GM20431 (cell line): ENCODE results near the gene CELF3.

ENCODE experiments used
- in situ Hi-C: fragments of 300-500 bp; cut with MseI, MboI; formaldehyde crosslinking; loops from one replicate; pipeline ENCODE4 v1.15.0; 2020; ENCODE audit warnings: low sequenced_read_pairs; ENCODE audit not compliant: unreplicated experiment

Gene CELF3

GRCh38 chr1:151721788-151722510, 5.3 kb upstream of the CELF3 start:
- in situ Hi-C loops = no loop called here

- in situ Hi-C loops = no loop called here
Observed at GRCh38 chr1:151720974-151721787, 4.6 kb upstream of the CELF3 start, which contains the start of gene RIIAD1. TSS of gene RIIAD1 (plus strand) at chr1:151721522. CDS start at chr1:151721537, 15 bp downstream.

DNA sequence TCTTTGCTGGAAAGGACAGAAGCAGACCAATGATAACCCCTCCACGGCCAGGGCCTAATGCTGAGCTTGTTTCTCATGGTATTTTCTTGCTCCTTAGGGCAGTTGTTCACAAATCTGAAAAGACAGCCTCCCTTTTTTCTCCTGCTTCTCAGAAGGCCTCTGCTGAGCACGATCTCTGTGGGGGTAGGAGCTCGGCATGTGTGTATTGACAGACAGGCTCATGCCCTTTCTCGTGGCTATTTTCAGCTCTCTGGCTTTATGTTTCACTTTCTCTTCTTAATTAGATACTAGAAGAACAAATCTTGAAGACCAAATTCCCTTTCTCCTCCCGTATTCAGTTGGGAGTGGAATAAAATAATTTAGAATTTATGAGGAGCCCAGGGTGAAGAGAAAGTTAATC, 4.0 kb upstream of the CELF3 start:
- in situ Hi-C loops = no loop called here

GRCh38 chr1:151720125-151720524, 3.5 kb upstream of the CELF3 start:
- in situ Hi-C loops = no loop called here

DNA sequence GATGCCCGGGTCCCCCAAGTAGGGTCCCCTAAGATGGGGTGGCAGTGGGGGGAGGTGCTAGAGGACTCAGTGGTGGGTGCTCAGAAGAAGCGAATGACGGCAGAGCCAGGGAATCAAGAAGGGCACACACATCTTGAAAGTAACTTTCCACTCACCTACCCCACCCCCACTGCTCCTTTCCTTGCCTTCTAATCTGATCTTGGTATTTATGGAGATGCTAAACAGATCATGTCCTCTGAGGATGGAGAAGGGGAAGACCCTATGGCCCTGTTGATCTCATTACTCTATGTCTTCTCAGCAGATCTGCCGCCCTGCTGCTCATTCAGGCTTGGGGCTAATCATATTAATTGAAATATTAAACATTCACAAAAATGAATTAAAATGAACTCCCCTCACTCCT, 2.1 kb upstream of the CELF3 start:
- in situ Hi-C loops = no loop called here

DNA sequence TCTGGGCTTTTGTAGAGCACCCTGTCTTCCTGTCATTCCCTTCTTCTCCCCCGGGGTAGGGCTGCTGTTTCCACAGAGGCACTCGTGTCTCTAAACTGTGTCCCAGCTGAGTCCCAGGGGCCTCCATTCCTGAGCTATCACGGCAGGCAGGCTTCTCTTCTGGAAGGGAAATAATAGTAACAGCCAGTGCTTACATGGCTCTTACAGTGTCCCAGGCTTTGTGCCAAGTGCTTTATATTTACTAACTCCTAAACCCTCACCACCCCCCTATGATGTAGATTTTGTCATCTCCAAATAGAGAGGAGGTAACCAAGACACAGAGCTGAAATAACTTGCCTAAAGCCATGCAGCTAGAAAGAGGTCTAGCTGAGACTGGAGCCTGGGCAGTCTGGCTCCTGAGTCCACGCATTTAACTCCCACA, 1.4 kb upstream of the CELF3 start:
- in situ Hi-C loops = no loop called here

DNA sequence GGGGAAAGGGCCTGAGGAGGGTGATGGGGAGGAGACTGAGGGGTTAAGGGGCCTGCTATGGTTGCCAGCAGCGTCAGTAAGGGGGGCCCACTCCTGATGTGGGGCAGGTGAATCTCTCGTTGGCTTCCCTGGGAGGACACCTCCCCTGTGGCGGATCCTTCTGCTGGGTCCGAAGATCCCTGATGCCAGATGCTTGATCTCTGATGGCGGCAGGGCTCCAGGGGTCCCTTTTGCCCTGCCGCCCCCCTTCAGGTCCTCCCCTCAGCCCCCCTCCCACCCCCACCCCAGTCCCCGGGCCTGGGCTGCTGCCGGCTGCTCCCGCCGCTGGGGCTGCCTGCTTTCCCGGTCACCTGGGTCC, 219 bp downstream of the CELF3 start:
- in situ Hi-C loops = no loop called here

GRCh38 chr1:151715726-151716404, 738 bp downstream of the CELF3 start:
- in situ Hi-C loops = no loop called here

DNA sequence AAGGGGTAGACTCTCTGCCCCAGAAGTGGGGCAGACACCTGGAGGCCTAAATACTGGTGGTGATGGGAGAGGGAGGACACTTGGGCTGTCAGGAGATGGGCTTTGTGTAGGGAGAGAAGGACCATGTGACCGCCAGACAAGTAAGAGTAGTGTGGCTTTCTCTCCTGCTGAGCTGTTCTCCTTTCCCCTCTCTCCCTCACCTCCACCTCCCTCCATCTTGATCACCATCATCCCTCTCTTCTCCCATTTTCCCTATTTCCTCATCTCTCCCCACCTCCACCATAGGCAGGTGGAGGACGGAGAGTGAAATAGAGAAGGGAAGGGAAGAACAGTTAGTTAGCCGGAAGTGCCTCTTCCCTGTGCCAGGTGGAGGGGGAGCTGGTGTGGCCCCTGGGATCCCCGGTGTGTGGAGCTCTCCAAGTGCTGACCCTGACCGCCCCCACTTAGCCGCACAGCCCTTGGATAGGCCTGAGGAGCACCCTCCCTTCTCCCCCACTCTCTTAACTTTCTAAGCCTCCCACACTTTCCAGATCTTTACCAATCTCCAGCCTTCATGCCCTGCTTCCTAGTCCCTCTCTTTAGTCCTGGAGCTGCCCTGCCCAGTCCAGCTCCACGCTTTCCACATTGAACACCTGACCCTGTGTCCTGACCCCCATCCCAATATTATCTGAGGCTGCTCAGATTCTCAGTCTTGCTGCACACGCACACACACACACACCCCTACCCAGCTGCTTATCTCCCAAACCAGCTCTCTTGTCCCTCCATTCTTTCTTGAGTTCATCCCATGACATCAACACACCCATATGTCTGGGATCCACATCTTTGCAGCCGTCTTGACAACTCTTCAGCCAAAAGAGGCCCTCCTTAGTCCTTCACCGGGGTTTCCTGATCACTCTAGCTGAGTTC, 1.5 kb downstream of the CELF3 start:
- in situ Hi-C loops = no loop called here

- in situ Hi-C loops = no loop called here
Observed at GRCh38 chr1:151713874-151714273, 2.7 kb downstream of the CELF3 start.

GRCh38 chr1:151713044-151713443, 3.6 kb downstream of the CELF3 start:
- in situ Hi-C loops = no loop called here

GRCh38 chr1:151711951-151712350, 4.7 kb downstream of the CELF3 start:
- in situ Hi-C loops = no loop called here

DNA sequence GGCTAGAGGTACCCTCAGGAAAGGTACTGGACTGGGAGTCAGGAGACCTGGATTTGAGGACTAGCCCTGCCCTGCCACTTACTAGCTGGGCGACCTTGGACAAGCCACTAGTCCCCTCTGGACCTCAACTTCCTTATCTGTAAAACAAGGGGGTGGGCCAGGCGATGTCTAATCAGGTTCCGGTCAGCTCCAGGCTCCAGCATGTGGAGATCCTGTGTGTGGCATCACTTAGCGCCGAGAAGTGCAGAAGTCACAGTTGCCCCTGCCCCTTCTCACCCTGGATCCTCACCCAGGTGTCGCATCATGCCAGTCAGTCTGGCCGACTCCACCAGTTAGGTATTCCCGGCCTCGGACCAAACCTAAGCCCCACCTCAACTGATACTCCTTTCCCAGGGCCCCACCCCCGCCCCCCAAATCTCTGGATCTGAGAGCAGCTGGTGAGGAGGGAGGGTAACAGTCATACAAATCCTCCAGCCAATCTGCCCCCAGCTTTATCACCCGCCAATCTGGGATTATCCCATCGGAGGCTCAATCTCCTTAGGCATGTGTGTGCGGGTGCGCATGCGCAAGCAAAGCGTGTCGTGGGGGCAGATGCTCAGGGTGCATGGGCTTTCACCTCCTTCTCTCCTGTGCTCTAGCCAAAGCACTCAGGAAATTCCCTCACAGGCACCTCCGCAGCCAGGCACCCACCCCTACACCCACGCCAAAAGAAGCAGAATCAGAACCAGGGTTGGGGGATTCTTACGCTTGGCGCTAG, 5.4 kb downstream of the CELF3 start:
- in situ Hi-C loops = no loop called here

DNA sequence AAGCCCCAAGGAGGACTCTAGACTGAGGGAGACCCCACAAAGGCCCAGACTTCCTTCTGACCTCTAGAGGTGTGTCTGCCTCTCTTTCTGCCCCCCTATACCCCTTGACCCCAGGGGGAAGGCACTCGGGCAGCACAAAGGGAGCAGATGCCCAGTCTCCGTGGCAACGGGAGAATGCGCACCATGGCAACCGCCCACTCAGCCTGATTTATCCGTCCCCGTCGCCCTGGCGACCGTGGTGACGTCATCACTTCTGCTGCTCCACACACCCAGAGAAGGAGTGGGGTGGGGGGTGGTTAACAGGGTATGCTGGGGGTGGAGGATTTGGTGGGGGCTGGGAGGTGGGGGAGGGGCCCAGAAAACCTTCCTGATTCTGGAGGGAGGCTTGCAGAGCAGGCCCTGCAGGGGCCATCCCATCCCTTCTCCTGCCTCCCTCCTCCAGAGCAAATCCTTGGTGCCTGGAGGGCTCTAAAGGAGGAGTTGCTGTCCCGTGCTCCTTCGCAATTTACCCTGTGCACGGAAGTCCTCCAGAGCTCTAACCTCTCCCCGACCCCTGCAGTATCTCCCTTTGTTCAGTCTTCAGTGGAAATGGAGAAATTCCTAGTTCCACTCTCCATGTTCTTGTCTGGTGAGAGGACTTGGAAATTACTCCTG, 6.3 kb downstream of the CELF3 start:
- in situ Hi-C loops = no loop called here

DNA sequence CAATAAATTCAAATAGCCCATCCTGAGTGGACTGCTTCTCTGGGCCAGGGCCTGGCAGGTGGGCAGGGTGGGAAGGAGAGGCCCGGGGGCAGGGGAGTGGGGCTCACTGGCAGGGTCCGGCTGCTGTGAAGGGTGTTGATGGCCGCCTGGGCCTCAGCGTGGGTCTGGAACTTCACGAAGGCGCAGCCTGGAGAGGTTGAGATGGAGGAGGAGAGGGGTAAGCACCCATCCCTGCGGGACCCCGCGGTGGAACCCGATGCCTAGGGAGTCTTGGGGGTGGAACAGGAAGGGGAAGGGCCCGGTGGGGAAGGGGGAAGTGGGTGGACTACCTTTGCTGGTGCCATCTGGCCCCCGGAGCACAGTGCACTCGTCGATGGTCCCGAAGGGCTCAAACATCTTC, 7.7 kb downstream of the CELF3 start:
- in situ Hi-C loops = no loop called here

GRCh38 chr1:151707541-151708065, 9.0 kb downstream of the CELF3 start:
- in situ Hi-C loops = no loop called here

- in situ Hi-C loops = no loop called here
Observed at GRCh38 chr1:151706464-151707415, 9.9 kb downstream of the CELF3 start.
